ENCODE measurements around the gene FARP2. TPM values are rescaled to one million over a fixed set of nuclear protein-coding genes. Genes with fewer than 3 reads are reported as not detected.
A peak's percentile ranks its signal among the peaks of the same experiment; 100 is the strongest.

The FARP2 gene
- total RNA-seq, 2 experiments from 2014 or later = 17.2 to 18.3 TPM

GRCh38 chr2:241359481-241360045, 3.5 kb downstream of the FARP2 start:
- Histone ChIP-seq H3K9me3 (ENCODE audit: control insufficient read depth in 1 of 2, insufficient read depth in 1 of 2, low read length in 2 of 2) (peaks cover 0 to 4% of the 10 kb centered on the region in 2 experiments), H3K36me3 (ENCODE audit: insufficient read depth, low read length) (peaks cover 3% of the 10 kb centered on the region), H3K4me3 (ENCODE audit: low read length) (no peak overlapping the region), H3K27ac (ENCODE audit: low read depth in 1 of 2, low read length in 2 of 2) (no peak overlapping the region), H3K4me1 (ENCODE audit: insufficient read depth, low read length) (peaks cover 20% of the 10 kb centered on the region), H3K27me3 (ENCODE audit: control insufficient read depth in 1 of 2, insufficient read depth in 2 of 2, low read length in 2 of 2) (no peaks in the 10 kb centered on the region)
- peaks cover 28% of the 10 kb centered on the region for H3K4me1 Mint-ChIP-seq (ENCODE audit: low read depth)
- peak overlapping the region; percentile 42 for H3K4me3 Mint-ChIP-seq
- no peak overlapping the region for H3K27ac Mint-ChIP-seq
- peaks cover 4% of the 10 kb centered on the region for H3K36me3 Mint-ChIP-seq (ENCODE audit: low read depth)
- H3K9me3 Mint-ChIP-seq = no peaks in the 10 kb centered on the region
- no peak for ATAC-seq (ENCODE audit: poor library complexity)
- ChIA-PET CTCF (no interaction called here), POLR2A (no interaction called here)
- DNase-seq = no peak
- no peaks in the 10 kb centered on the region for H3K27me3 Mint-ChIP-seq
- no peak for TF ChIP-seq CTCF (IDR thresholded peaks at IDR 0.05)
- intact Hi-C loops (cut with DNase I, micrococcal nuclease) = loop anchor here (2.0 to 5.0 kb wide), 7 partner anchors 143 to 792 kb away; partner anchors contain the start of genes D2HGDH (in 1 of the 2), DTYMK (in 1 of the 2), ING5 (in 1 of the 2) and RNPEPL1 (in 1 of the 2)

DNA sequence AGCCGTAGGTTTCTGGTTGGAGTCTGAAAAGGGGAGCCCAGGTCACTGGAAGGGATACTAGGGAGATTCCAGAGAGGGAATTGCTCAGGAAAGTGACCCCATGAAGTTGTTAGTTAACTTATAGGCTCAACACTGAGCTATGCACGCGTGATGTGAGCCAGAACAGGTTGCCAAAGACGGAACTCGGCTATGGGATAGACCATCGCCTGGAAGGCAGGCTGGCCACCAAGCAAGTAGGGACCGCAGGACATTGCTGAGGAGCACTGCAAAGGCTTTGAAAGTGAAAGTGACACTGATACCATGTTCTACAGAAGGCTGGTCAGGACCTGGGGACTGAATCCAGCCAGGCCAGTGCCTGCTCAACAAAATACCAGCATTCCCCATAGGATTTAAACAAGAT, 7.3 kb downstream of the FARP2 start:
- Mint-ChIP-seq H3K4me3 (no peak overlapping the region), H3K36me3 (ENCODE audit: low read depth) (no peaks in the 10 kb centered on the region), H3K9me3 (no peaks in the 10 kb centered on the region), H3K4me1 (ENCODE audit: low read depth) (peaks cover 14% of the 10 kb centered on the region), H3K27me3 (no peaks in the 10 kb centered on the region), H3K27ac (no peak overlapping the region)
- H3K27ac ChIP-seq (ENCODE audit: low read depth in 1 of 2, low read length in 2 of 2) = no peak overlapping the region
- H3K4me1 ChIP-seq (ENCODE audit: insufficient read depth, low read length) = no peaks in the 10 kb centered on the region
- no peak overlapping the region for H3K4me3 ChIP-seq (ENCODE audit: low read length)
- no peaks in the 10 kb centered on the region for H3K9me3 ChIP-seq (ENCODE audit: control insufficient read depth in 1 of 2, insufficient read depth in 1 of 2, low read length in 2 of 2)
- CTCF ChIA-PET = no interaction called here
- DNase-seq = no peak
- peaks cover 3% of the 10 kb centered on the region for H3K36me3 ChIP-seq (ENCODE audit: insufficient read depth, low read length)
- no peak for ATAC-seq (ENCODE audit: poor library complexity)
- intact Hi-C loops (cut with DNase I, micrococcal nuclease) = no loop called here
- TF ChIP-seq CTCF (IDR thresholded peaks at IDR 0.05) = no peak
- POLR2A ChIA-PET = no interaction called here
- no peaks in the 10 kb centered on the region for H3K27me3 ChIP-seq (ENCODE audit: control insufficient read depth in 1 of 2, insufficient read depth in 2 of 2, low read length in 2 of 2)

DNA sequence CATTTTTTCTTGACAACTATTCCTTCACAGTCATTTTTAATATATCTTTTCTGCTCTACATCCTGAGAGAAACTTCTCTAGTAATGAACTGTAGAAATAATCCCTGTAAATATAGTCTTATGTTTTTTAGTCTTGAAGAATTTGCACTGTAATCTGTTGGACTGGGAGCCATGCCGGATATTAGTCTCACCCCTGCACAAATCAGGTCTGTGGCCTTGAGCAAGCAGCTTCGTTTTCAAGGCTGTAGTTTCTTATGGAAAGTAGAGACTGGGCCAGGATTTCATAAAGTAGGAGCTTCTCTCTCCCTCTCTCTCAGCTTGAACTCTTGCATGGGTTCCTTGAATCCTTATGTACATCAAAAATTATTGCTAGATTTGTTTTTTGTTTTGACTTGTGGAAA, 8.7 kb downstream of the FARP2 start:
- TF ChIP-seq CTCF (IDR thresholded peaks at IDR 0.05) = no peak
- DNase-seq (no peak), ATAC-seq (ENCODE audit: poor library complexity) (no peak)
- Histone ChIP-seq H3K4me3 (ENCODE audit: low read length) (no peak overlapping the region), H3K27ac (ENCODE audit: low read depth in 1 of 2, low read length in 2 of 2) (no peak overlapping the region), H3K9me3 (ENCODE audit: control insufficient read depth in 1 of 2, insufficient read depth in 1 of 2, low read length in 2 of 2) (no peaks in the 10 kb centered on the region), H3K27me3 (ENCODE audit: control insufficient read depth in 1 of 2, insufficient read depth in 2 of 2, low read length in 2 of 2) (no peaks in the 10 kb centered on the region), H3K36me3 (ENCODE audit: insufficient read depth, low read length) (peaks cover 3% of the 10 kb centered on the region), H3K4me1 (ENCODE audit: insufficient read depth, low read length) (no peaks in the 10 kb centered on the region)
- ChIA-PET POLR2A (no interaction called here), CTCF (no interaction called here)
- H3K27me3 Mint-ChIP-seq = no peaks in the 10 kb centered on the region
- H3K36me3 Mint-ChIP-seq (ENCODE audit: low read depth) = no peaks in the 10 kb centered on the region
- no peak overlapping the region for H3K4me3 Mint-ChIP-seq
- intact Hi-C loops (cut with DNase I, micrococcal nuclease) = no loop called here
- no peak overlapping the region for H3K27ac Mint-ChIP-seq
- H3K4me1 Mint-ChIP-seq (ENCODE audit: low read depth) = peaks cover 4% of the 10 kb centered on the region
- H3K9me3 Mint-ChIP-seq = no peaks in the 10 kb centered on the region
